ENCODE data around the gene LRP8.
"Not testable (repeated sequence)": the region's sequence is repeated elsewhere in the genome, so short reads cannot be mapped to it uniquely, and the experiment has no call there.

The LRP8 gene

DNA sequence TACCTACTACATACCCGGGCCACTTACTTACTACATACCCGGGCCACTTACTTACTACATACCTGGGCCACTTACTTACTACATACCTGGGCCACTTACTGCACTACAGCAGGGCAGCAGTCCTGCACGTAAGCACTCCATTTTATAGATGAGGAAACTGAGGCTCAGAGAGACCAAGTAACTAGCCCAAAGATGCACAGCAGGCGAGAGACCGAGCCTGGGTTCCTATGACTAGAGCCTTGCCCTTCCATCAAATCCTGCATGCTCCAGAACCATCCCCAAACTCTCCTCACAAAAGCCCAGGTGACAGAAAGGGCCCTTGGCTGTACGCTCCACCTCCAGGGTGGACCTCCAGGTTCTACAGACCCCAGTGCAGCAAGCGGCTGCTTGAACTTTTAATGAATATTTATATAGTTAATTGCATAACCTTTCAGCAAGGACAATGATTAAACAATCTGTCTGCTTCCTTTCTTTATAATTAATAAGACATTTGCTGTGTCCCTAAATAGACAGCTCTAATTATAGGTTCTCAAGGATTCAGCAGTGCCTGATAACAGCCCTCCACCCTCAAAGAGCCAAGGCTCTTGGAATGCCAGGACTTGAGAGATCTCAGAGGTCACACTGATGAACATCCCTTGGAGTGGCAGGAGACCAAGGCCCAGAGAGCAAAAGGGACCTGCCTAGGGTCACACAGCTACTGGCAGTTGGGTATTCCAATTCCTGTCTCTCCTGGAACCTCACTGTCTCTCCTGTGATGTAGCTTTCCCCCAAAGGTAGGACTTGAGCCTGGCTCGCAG is 43.4 kb downstream of the LRP8 start:
- DNase-seq (ENCODE audit: low read depth in 2 of 2) = no peak

DNA sequence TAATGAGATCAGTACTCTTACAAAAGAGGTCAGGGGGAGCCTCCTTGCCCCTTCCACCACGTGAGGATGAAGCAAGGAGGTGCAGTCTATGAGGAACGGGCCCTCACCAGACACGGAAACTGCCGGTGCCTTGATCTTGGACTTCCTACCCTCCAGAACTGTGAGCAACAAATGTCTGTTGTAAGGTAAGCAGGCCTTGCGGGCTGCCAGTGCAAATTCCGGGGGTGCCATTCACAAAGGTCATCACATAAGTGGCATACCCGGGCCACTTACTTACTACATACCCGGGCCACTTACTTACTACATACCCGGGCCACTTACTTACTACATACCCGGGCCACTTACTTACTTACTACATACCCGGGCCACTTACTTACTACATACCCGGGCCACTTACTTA is 44.7 kb downstream of the LRP8 start:
- DNase-seq (ENCODE audit: low read depth in 2 of 2) = not testable (repeated sequence)

DNA sequence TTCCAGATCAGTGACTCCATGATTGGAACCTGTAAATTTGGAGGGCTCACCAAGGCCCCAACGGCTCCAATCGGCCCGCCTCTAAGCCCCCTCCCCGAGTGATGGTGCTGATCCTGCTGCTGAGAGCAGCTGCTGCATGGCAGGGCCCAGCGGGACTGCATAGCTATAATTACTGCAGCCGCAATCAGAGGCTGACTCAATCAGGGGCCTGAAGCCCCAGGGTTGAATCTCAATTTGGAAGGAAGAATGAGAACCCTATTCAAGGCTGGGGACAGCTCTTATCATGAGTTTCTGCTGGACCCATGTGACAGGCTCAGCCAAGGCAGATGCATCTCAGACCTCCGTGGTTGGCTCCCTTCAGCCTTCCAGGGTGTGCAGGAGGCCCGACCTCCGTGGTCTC is 46.7 kb downstream of the LRP8 start:
- no peak for DNase-seq (ENCODE audit: low read depth in 2 of 2)

DNA sequence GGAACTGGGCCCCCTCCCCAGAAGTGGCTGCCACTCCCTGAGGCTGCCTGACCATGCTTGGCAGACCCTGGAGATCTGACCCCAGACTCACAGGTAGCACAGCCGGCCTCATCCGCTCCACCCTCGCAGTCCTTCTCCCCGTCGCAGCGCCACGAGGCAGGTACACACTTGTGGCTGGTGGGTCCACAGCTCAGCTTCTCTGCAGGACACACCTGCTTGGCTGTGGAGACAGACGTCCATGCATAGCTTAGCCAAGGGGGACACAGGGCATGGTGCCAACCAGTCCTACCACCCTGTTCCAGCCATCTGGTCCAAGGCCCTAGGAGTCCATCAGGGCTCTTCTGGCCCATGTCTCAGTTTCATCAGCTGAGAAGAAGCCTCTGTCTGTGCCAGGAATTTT is 47.4 kb downstream of the LRP8 start:
- DNase-seq (ENCODE audit: low read depth in 2 of 2) = no peak

DNA sequence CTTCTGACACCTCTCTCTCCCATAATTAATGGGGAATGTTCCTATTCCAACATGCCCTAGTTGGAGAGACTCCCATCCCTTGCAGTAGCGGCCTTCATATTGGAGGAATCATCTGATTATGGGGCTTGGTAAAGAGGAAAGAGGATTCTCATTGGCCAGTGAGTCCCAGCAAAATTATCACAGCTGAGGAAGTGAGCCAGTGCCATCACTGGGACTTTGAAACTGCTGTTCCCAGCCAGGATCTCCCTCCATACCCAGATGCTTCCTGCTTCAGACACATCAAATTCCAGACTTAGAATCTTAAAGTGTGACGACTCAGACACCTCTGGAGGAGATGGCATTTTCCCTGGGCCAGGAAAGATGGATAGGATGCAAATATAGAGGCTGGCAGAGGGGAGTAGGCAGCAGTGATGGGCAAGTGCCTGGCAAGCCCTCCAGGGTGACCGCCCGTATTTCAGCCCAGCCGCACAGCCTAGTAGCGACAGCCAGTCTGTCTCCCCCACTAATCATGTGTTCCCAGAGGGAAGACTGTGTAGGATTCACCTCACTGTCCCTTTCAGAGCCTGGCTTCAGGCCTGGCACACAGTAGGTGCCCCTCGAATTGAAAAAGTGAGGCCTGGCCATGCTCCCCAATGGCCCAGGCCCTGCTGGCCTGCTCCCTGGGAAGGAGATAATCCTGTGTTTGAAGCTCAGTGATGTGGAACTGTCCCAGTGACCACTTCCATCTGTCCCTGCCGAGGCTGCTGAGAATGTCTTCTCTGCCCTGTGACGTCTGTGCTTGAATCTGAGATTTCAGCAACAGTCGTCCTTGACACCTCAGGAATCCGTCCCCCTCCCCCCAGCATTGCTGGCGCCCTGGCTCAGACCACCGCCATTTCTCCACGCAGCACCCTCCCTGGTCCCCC is 48.3 kb downstream of the LRP8 start:
- DNase-seq (ENCODE audit: low read depth in 2 of 2) = no peak

DNA sequence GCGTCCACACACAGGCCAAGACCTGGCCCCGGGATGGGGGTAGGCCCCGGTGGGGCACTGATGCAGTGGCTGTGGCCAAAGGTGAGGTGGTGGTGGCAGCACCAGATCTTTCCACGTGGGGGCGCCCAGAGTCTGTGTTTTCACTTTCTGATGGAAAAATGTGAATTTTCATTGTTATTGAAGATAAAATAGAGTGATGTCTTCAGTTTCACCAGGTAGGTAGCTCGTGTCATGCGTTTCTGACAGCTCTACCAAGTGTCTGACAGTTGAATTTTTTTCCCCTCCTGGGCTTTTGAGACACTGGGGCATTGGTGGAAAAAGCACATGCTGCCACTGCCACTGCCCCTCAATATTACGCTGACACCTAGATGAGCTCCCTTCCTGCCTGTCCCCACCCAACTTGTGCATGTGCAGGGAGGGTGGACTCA is 49.6 kb downstream of the LRP8 start:
- DNase-seq (ENCODE audit: low read depth in 2 of 2) = peak; percentile 40 to 65

DNA sequence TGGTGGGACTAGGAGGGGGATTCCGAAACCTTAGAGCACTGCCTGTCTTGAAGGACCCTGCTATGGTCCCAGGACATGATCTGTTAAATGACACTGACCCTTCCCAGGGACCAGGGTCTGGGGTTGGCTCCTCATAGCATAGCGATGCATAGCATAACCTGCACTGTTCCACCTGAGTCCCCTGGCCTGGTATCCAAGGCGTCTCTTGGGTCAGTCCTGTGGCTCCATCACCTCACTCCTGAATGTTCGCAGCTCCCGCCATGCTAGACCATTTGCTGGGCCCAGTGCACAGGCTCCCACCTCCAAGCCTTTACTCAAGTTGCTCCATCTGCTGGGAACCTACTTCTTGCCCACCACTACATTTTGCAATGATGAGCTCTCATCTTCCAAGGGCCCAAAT is 50.5 kb downstream of the LRP8 start:
- no peak for DNase-seq (ENCODE audit: low read depth in 2 of 2)

DNA sequence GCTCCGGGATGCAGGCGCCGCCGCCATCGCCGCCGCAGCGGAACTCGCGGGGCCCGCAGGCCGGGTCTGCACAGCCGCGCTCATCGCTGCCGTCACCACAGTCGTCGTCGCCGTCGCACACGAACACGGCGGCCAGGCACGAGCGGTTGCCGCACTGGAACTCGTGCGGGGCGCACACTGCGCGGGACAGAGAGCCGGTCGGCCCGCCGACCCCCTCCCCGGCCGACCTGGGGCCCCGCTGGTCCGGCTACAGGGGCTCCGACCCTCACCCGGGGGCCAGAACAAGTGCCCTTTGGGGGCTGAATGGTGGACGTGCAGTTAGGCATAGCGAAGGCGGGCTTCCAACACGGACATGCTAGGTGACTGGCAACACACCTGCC is 51.0 kb downstream of the LRP8 start:
- DNase-seq (ENCODE audit: low read depth in 2 of 2) = no peak

DNA sequence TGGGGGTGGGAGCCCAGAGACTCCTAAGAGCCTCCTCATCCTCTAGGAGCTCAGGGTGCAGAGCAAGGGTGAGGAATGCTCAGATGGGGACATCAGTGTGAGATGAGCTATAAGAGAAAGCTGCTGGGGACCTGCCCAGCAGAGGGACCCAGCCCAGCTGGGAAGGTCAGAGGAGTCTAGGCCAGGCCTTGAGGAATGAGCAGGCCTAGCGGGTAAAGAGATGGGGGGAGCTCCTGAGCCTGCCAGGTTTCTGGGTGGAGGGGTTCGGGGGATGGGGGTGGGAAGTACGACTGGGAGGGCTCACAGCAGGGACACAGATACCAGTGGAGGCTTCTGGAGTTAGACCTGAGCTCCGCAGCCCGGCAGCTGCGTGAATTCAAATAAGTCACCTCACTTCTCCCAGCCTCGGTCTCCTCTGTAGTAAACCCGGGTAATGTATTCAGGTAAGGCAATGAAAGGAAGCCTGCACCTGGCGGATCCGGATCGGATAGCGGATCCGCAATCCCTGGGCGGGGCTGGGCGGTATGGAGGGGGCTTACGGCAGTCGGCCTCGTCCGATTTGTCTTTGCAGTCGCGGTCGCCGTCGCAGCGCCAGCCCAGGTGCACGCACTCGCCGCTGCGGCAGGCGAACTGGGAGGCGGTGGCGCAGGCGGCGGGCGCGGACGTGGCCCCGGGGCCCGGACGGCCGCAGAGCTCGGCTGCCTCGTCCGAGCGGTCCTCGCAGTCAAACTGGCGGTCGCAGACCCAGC is 51.5 kb downstream of the LRP8 start:
- no peak for DNase-seq (ENCODE audit: low read depth in 2 of 2)

DNA sequence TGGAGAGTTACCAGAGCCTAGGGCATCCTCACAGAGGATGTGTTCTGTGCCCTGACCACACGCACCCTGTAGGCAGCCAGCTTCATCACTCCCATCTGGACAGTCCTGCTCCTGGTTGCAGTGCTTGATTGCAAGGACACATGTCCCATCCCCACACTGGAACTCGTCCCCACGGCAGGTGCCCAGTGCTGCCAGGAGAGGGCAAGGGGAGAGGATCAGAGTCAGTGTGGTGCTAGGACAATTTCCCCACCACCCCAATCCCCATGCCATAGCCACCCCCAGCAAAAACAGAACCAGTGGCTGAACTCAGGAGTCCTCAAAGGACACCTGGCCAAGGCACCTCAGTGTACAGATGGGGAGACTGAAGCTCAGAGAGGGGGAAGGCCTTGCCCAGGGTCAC is 52.3 kb downstream of the LRP8 start:
- DNase-seq (ENCODE audit: low read depth in 2 of 2) = no peak

DNA sequence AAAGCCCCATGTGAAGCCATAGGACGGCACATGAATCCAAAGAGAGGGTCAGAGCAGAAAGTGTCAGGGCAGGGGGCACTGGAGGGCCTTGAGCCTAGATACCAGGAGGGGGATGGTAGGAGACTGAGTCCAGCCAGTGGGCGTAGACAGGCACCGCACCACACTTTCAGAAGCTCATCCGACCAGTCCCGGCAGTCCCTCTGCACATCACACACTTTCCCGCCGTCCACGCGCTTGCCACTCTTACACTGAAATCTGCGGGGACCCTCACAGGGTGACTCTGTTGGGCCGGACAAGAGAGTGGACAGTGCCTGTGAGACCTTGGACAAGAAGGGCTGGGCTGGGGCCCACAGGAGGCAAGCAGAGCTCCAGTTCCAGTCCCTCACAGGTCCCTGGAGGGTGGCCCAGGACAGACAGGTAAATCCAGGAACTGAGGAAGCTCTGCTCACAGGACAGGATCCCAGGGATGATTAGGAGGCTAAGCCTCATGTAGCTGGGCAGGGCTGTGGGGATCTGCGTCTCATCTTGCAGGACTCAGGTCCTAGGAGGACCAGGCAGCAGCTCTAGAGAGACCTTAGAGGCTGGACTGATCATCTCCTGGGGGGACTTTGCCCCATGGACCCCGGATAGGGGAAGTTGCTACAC is 53.2 kb downstream of the LRP8 start:
- no peak for DNase-seq (ENCODE audit: low read depth in 2 of 2)

DNA sequence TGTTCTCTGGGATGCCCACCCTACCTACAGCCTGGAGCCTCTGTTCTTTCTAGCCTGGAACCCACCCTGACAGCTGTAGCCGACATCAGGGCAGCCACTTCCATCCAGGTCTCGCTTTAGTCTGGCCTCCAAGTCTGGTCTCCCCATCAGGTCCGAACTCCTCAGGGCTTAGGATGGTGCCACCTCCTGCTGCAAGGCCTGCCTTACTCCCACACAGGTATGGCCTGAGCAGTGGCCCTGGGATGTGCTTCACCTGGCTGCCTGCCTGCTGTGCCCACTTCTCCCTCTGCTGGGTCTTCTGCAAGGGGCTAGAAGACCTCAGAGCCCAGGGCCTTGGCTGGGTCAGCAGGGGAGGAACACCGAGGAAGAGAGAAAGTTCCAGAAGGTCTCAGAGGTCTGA is 53.8 kb downstream of the LRP8 start:
- no peak for DNase-seq (ENCODE audit: low read depth in 2 of 2)

DNA sequence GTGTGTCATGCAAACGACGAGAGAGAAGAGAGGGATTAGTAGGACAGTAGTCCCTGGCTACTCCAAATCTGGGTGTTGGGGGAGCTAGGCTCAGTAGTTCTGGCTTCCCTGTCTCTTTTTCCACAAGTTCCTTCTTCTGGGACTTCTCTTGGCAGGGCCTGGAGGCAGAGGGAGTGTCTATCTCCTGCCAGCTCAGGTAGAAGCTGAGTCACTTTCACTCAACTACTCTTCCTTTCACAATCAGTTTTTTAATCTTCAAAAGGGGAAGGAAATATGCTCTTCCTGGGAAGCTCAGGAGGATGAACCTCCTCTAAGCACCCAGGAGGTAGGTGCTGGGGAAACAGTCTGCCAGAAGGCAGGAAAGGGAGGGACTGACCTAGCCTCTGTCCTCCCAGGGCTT is 54.3 kb downstream of the LRP8 start:
- DNase-seq (ENCODE audit: low read depth in 2 of 2) = no peak

DNA sequence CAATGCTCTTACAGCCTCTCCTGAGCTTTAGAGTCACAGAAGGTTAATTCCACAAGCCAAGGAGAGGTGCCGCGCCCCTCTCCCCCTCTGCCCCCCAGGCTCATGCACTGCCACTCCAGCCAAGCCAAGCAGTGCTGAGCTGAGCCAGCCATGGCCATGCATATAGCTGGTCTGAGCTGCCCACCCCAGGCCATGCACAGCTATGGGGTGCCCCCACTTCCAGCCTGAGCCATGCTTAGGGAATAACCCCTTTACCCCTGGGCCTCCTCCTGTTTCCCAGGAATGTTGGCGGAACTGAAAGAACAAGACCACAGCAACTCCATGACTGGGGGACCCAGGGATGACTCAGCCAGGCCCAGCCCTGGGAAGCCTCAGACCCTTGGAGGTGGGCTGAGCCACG is 55.5 kb downstream of the LRP8 start:
- DNase-seq (ENCODE audit: low read depth in 2 of 2) = no peak

DNA sequence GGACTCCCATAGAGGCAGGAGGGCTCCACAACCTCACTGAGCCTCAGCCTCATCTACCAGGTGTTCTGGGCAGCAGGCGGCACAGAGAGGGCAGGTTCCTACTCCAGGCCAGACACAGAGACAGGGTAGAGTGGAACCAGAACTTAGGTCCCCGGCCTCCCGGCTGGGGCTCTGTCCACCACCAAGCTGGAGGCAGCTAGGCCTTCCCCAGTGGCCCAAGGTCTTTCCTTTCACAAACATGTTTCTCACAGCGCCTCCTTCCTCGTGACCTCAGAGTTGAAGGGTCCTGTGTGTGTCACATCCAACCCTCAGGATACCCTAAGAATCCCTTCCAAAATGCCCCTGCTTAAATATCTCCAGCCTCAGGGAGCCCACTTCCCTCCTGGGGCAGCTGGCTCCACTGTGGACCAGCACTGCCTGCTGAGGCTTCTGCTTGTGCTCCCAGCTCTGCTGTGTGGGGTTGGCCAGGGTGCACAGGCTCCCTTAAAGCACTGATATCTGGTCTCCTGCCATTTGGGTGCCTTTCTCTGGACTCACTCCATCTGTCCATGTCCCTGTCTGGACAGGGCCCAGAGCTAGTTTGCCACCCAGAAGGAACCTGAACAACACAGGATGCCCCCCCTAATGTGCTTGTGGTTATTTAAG is 56.3 kb downstream of the LRP8 start:
- no peak for DNase-seq (ENCODE audit: low read depth in 2 of 2)

DNA sequence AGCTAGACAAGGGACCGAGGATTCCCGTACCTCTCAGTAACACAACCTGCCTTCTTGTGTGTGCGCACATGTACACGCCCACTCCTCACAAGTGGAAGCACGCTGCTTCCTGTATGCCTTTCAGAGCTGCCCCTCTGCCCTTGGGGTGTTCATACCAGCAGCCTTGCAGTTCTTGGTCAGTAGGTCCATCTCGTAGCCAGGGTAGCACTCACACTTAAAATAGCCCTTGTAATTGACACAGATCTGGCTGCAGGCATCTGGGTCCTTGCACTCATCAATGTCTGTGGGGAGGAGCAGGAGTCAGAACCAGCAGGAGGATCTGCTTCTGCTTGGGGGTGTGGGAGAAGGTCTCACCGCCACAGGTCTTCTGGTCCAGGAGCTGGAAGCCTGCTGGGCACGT is 57.0 kb downstream of the LRP8 start:
- DNase-seq (ENCODE audit: low read depth in 2 of 2) = no peak

DNA sequence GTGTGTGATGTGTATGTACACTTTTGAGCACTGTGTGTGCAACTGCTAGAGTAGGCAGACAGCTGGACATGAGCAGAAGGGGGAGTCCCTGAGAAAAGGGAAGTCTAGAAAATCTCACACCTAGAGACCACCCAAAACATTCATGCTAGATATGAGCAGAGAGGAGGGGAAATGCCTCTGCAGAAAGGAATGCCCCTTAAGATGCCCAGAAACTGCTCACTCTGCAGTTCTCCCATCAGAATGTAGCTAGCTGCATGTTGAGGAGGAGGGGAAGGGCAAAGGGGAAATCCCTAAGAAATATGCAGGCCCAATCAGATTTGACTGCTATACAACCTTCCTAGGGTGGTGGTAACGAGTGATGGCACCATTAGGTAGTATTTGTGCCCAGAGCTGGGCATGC is 57.8 kb downstream of the LRP8 start:
- DNase-seq (ENCODE audit: low read depth in 2 of 2) = no peak

DNA sequence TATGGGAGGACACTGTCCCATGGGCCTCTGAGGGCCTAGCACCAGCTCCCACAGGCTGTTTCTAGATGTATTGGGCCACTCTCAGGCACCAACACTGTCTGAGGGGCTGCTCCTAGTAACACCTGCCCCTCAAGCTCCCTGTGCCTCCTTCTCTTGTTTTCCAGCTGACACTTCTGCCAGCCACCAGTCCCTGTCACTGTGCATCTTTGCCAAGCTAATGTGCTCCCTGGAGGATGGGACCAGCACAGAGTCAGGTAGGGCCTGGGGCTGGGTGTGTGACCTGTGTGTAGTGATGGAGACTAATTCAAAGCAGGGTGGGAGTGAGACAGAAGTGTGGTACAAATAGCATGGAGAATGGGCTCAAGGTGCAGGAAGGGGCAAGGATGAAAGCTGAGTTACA is 60.1 kb downstream of the LRP8 start:
- DNase-seq (ENCODE audit: low read depth in 2 of 2) = no peak

DNA sequence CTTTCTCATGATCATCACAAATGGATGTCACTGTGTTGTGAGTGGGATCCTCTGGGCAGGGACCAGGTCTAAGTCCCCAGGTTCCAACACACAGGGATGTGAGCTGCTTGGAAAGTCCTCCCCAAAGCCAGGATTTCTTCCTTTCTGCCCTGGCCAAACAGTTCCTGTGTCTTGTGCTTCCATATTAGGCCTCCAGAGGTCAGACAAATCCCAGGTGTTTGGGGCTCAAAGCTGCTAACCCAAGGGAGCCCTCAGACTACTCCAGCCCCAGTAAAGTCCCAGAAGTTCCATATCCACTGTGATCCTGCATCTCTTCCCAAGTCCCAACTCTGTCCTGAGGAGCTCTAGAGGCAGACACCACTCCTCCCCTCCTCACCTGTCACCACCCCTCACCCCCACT is 61.8 kb downstream of the LRP8 start:
- no peak for DNase-seq (ENCODE audit: low read depth in 2 of 2)

DNA sequence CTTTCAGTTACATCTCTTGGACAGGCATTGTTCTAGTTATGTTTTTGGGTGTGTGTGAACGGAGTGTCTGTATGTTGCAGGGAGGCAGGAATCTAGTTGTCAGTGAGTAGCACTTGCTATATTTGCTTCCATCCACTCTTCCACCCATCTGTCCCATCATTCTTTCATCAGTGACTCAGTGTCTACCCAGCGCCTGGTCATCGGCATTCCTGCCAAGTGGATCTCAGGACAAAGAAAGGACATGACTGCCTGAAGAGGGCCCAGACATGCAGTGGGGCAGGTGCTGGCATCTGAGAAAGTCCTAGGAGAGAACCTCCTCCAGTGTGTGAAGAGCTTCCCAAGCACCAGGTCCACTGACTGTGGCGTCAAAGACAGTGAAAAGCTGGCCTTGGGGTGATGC is 62.3 kb downstream of the LRP8 start:
- no peak for DNase-seq (ENCODE audit: low read depth in 2 of 2)

DNA sequence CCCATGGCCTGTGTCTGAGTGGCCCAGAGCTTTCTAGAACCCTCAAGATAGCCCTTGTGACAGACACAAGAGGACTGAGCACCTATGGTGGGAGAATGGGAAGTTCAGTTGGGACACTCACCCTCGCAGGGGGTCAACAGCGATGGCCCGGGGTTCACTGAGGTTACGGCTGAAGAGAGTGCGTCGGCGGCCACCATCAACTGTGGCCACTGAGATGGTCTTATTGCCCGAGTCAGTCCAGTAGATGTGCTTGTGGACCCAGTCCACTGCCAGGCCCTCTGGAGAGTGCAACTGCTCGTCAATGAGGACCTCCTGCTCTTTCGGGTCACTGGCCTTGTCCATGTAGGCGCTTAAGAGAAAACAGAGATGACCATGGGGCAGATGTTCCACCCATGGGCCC is 63.8 kb downstream of the LRP8 start:
- no peak for DNase-seq (ENCODE audit: low read depth in 2 of 2)
